Measurements from ENCODE around the gene TMEM108.

GRCh38 chr3:133374708-133375402, 336.7 kb downstream of the TMEM108 start:
- TF ChIP-seq CTCF (IDR thresholded peaks at IDR 0.05) (no peak), EP300 (IDR thresholded peaks at IDR 0.05) (no peak)
